ENCODE results near the gene EEF2KMT. TPM values are rescaled to one million over a fixed set of nuclear protein-coding genes. Genes with fewer than 3 reads are reported as not detected.
A peak's percentile ranks its signal among the peaks of the same experiment; 100 is the strongest.

The EEF2KMT gene
- total and polyA plus RNA-seq, 2 donors (not counting 1 experiment from before 2014, with no cell fraction given): 5.4 to 7.9 TPM

DNA sequence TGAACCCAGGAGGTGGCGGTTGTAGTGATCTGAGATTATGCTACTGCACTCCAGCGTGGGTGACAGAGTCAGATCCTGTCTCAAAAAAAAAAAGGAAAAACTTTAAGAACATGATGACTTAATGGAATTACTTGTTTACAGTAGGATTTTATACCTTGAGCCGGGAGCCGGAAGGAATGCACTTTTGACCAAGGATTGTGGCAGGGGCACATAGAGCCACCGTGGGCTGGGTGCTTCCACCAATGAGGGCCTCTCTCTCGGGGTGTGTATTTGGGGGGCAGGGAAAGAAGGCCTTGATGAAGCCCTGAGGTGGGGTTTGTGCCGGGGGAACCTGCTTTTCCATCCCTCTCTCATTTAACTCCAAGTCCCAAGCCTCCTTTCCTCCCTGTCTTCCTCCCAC lies 57.1 kb downstream of the EEF2KMT start:
- Histone ChIP-seq H3K4me3 (replicated peaks in 1 of 4; ENCODE audit: control extremely low read depth in 1 of 4, insufficient read depth in 1 of 4, low read depth in 3 of 4, low read length in 4 of 4) (no peak overlapping the region), H3K27ac (ENCODE audit: insufficient read depth, low read length) (no peak overlapping the region), H3K9ac (ENCODE audit: insufficient read depth, low read length) (no peak overlapping the region), H3K9me3 (ENCODE audit: control insufficient read depth, insufficient read depth, low read depth, low read length) (no peaks in the 10 kb centered on the region), H3K36me3 (ENCODE audit: control insufficient read depth, insufficient read depth, low read length) (no peaks in the 10 kb centered on the region), H3K4me1 (ENCODE audit: control insufficient read depth, extremely low read depth, insufficient read depth, low read length) (no peaks in the 10 kb centered on the region), H3K79me2 (ENCODE audit: control insufficient read depth, insufficient read depth, low read length) (no peaks in the 10 kb centered on the region), H3K4me2 (ENCODE audit: extremely low read depth, insufficient read depth, low read length) (no peak overlapping the region), H2AFZ (ENCODE audit: low read length) (no peak overlapping the region), H4K20me1 (ENCODE audit: control insufficient read depth, extremely low read depth, insufficient read depth, low read length) (no peaks in the 10 kb centered on the region), H3K27me3 (ENCODE audit: control insufficient read depth, insufficient read depth, low read length) (no peaks in the 10 kb centered on the region)
- TF ChIP-seq, protein P1, sequence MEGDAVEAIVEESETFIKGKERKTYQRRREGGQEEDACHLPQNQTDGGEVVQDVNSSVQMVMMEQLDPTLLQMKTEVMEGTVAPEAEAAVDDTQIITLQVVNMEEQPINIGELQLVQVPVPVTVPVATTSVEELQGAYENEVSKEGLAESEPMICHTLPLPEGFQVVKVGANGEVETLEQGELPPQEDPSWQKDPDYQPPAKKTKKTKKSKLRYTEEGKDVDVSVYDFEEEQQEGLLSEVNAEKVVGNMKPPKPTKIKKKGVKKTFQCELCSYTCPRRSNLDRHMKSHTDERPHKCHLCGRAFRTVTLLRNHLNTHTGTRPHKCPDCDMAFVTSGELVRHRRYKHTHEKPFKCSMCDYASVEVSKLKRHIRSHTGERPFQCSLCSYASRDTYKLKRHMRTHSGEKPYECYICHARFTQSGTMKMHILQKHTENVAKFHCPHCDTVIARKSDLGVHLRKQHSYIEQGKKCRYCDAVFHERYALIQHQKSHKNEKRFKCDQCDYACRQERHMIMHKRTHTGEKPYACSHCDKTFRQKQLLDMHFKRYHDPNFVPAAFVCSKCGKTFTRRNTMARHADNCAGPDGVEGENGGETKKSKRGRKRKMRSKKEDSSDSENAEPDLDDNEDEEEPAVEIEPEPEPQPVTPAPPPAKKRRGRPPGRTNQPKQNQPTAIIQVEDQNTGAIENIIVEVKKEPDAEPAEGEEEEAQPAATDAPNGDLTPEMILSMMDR (conservative IDR thresholded peaks at IDR 0.05 in 1 of 2, IDR thresholded peaks at IDR 0.05 in 1 of 2; ENCODE audit: low read depth in 1 of 2, low read length in 2 of 2): no peak
- TF ChIP-seq EZH2 (IDR thresholded peaks at IDR 0.05; ENCODE audit: low read length, missing control alignments): no peak
- no peak for DNase-seq (ENCODE audit: low read depth in 2 of 2)

DNA sequence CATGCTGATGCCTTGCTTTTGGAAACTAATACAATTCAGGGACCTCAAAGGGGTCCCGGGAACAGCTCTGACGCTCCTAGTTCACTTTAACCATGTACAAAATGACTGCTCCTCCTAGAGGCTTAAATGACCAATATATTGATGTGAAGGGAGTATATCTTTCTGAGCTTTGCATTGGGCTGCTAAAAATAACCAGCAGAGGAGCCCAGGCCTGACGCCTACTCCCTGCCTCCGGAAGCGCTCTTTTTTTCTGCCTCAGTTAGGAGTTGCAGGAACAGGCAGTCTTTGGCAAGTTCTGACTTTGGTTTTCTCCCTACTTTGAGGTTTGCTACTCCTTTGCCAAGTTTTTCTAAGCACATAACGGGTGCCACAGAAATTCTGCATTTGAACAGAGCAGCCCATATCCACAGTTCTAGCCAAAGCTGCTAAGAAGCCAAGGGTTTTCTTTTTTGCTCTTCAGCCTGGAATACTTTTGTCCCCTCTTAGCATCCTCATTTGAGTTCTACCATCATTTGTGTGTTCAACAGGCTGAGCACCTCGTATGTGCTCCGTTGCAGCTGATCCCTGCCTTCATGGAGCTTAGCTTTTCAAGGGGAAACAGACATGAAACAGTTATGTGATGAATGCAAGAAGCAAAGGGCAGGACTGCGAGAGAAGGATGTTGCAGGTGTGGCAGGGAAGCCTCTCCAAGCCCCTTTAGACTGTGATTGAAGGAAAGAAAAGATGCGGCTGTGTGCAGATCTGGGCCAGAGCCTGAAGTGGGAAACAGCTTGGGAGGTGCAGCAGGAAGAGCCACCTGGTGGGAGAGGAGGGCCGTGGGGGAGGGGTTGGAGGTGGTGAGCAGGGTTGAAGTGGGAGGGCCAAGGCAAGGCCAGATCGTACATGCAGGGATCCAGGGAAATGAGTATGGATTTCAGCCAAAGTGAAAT lies 61.1 kb downstream of the EEF2KMT start:
- Histone ChIP-seq H3K36me3 (ENCODE audit: control insufficient read depth, insufficient read depth, low read length) (no peaks in the 10 kb centered on the region), H3K9ac (ENCODE audit: insufficient read depth, low read length) (no peak overlapping the region), H3K4me2 (ENCODE audit: extremely low read depth, insufficient read depth, low read length) (no peak overlapping the region), H3K9me3 (ENCODE audit: control insufficient read depth, insufficient read depth, low read depth, low read length) (no peaks in the 10 kb centered on the region), H3K4me1 (ENCODE audit: control insufficient read depth, extremely low read depth, insufficient read depth, low read length) (peaks cover 2% of the 10 kb centered on the region), H3K27me3 (ENCODE audit: control insufficient read depth, insufficient read depth, low read length) (no peaks in the 10 kb centered on the region), H3K4me3 (replicated peaks in 1 of 4; ENCODE audit: control extremely low read depth in 1 of 4, insufficient read depth in 1 of 4, low read depth in 3 of 4, low read length in 4 of 4) (no peak overlapping the region), H3K79me2 (ENCODE audit: control insufficient read depth, insufficient read depth, low read length) (no peaks in the 10 kb centered on the region), H3K27ac (ENCODE audit: insufficient read depth, low read length) (no peak overlapping the region), H2AFZ (ENCODE audit: low read length) (no peak overlapping the region), H4K20me1 (ENCODE audit: control insufficient read depth, extremely low read depth, insufficient read depth, low read length) (no peaks in the 10 kb centered on the region)
- DNase-seq (ENCODE audit: low read depth in 2 of 2): peak in 1 of 2 donors; percentile 70
- no peak for TF ChIP-seq EZH2 (IDR thresholded peaks at IDR 0.05; ENCODE audit: low read length, missing control alignments)
- TF ChIP-seq, protein P1 (conservative IDR thresholded peaks at IDR 0.05 in 1 of 2, IDR thresholded peaks at IDR 0.05 in 1 of 2; ENCODE audit: low read depth in 1 of 2, low read length in 2 of 2): no peak

DNA sequence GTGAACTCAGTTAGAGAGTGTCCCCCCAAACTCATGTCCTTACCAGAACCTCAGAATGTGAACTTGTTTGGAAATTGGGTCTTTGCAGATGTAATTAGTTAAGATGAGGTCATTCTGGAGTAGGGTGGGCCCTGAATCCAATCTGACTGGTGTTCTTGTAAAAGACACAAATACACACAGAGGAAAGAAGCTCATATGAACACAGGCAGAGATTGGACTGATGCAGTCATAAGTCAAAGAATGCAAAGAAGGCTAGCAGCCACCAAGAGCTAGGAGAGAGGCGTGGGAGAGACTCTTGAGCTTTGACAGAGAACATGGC lies 61.7 kb downstream of the EEF2KMT start:
- no peak for DNase-seq (ENCODE audit: low read depth in 2 of 2)
- Histone ChIP-seq H3K79me2 (ENCODE audit: control insufficient read depth, insufficient read depth, low read length) (no peaks in the 10 kb centered on the region), H3K27me3 (ENCODE audit: control insufficient read depth, insufficient read depth, low read length) (no peaks in the 10 kb centered on the region), H3K4me1 (ENCODE audit: control insufficient read depth, extremely low read depth, insufficient read depth, low read length) (peaks cover 2% of the 10 kb centered on the region), H4K20me1 (ENCODE audit: control insufficient read depth, extremely low read depth, insufficient read depth, low read length) (no peaks in the 10 kb centered on the region), H3K4me3 (replicated peaks in 1 of 4; ENCODE audit: control extremely low read depth in 1 of 4, insufficient read depth in 1 of 4, low read depth in 3 of 4, low read length in 4 of 4) (no peak overlapping the region), H3K9ac (ENCODE audit: insufficient read depth, low read length) (no peak overlapping the region), H3K36me3 (ENCODE audit: control insufficient read depth, insufficient read depth, low read length) (no peaks in the 10 kb centered on the region), H2AFZ (ENCODE audit: low read length) (no peak overlapping the region), H3K9me3 (ENCODE audit: control insufficient read depth, insufficient read depth, low read depth, low read length) (no peaks in the 10 kb centered on the region), H3K4me2 (ENCODE audit: extremely low read depth, insufficient read depth, low read length) (no peak overlapping the region), H3K27ac (ENCODE audit: insufficient read depth, low read length) (no peak overlapping the region)
- no peak for TF ChIP-seq EZH2 (IDR thresholded peaks at IDR 0.05; ENCODE audit: low read length, missing control alignments)
- TF ChIP-seq, protein P1 (conservative IDR thresholded peaks at IDR 0.05 in 1 of 2, IDR thresholded peaks at IDR 0.05 in 1 of 2; ENCODE audit: low read depth in 1 of 2, low read length in 2 of 2): no peak

Other genes starting within 250 kb of the EEF2KMT start
- gene PPL, start 160.6 kb downstream of the EEF2KMT start, total RNA-seq: 43.7 and 50.5 TPM in 2 replicates
- 3.3 and 5.0 TPM in 2 replicates for gene PPL, start 160.6 kb downstream of the EEF2KMT start, polyA plus RNA-seq
- 0.77 and 0.99 TPM in 2 replicates for gene SEC14L5, start 139.5 kb downstream of the EEF2KMT start, total RNA-seq
- 0.05 TPM in 2 replicates for gene SEC14L5, start 139.5 kb downstream of the EEF2KMT start, polyA plus RNA-seq
- gene NAGPA, start 63.9 kb downstream of the EEF2KMT start, total RNA-seq: 16.7 and 17.7 TPM in 2 replicates
- gene NAGPA, start 63.9 kb downstream of the EEF2KMT start, polyA plus RNA-seq: 9.7 and 11.4 TPM in 2 replicates
- 5.9 and 9.8 TPM in 2 replicates for gene C16orf89, start 31.8 kb downstream of the EEF2KMT start, total RNA-seq
- 0.53 and 1.3 TPM in 2 replicates for gene C16orf89, start 31.8 kb downstream of the EEF2KMT start, polyA plus RNA-seq
- 24.1 and 29.2 TPM in 2 replicates for gene ALG1, start 26.0 kb downstream of the EEF2KMT start, total RNA-seq
- gene ALG1, start 26.0 kb downstream of the EEF2KMT start, polyA plus RNA-seq: 26.2 and 38.8 TPM in 2 replicates

Data from fibroblast of lung (primary cell).